Mesenchymal stem cell (in vitro differentiated cells and primary cell): ENCODE data around the gene UGGT2. TPM values are rescaled to one million over a fixed set of nuclear protein-coding genes. Genes with fewer than 3 reads are reported as not detected.

Source experiments
- DNase-seq: peaks from one replicate; pipeline ENCODE4 v3.0.0-alpha.2; 2013
- H2AFZ ChIP-seq: one replicate; pipeline ENCODE4 v1.6.1; 2013; ENCODE audit warnings: low read depth, mild to moderate bottlenecking, control low read depth, inconsistent platforms, low read length, moderate library complexity
- H2AK5ac ChIP-seq: 2 replicates; pipeline ENCODE4 v1.6.1; 2013; ENCODE audit warnings: low read length, moderate library complexity, mild to moderate bottlenecking, inconsistent platforms; ENCODE audit not compliant: severe bottlenecking
- H2BK120ac ChIP-seq: one replicate; pipeline ENCODE4 v1.6.1; 2013; ENCODE audit warnings: low read depth, mild to moderate bottlenecking, inconsistent platforms, low read length, moderate library complexity
- H2BK12ac ChIP-seq, 2 experiments: one replicate each; pipeline ENCODE4 v1.6.1; 2013; ENCODE audit warnings: inconsistent platforms in 2 of 2, low read length in 2 of 2, mild to moderate bottlenecking in 2 of 2, moderate library complexity in 2 of 2, control low read depth in 1 of 2
- H2BK15ac ChIP-seq: one replicate; pipeline ENCODE4 v1.6.1; 2013; ENCODE audit warnings: mild to moderate bottlenecking, low read depth, inconsistent platforms; ENCODE audit not compliant: poor library complexity, severe bottlenecking
- H2BK5ac ChIP-seq: 2 replicates; pipeline ENCODE4 v1.6.1; 2013; ENCODE audit warnings: low read depth, mild to moderate bottlenecking, low read length, control low read depth, inconsistent platforms; ENCODE audit not compliant: poor library complexity, severe bottlenecking
- H3K14ac ChIP-seq, 2 experiments: one replicate each; pipeline ENCODE4 v1.6.1; 2013; ENCODE audit warnings: inconsistent platforms in 2 of 2, low read length in 2 of 2, control low read depth in 1 of 2, mild to moderate bottlenecking in 1 of 2, moderate library complexity in 1 of 2
- H3K18ac ChIP-seq, 2 experiments: one replicate each; pipeline ENCODE4 v1.6.1; 2013; ENCODE audit warnings: inconsistent platforms in 2 of 2, low read length in 2 of 2, control low read depth in 1 of 2, low read depth in 1 of 2, mild to moderate bottlenecking in 1 of 2
- H3K23ac ChIP-seq, 2 experiments: one replicate each; pipeline ENCODE4 v1.6.1; 2013; ENCODE audit warnings: inconsistent platforms in 2 of 2, low read length in 2 of 2, mild to moderate bottlenecking in 2 of 2, moderate library complexity in 2 of 2, control low read depth in 1 of 2
- H3K27ac ChIP-seq: 2 replicates; pipeline ENCODE4 v1.5.1; 2013; ENCODE audit warnings: mild to moderate bottlenecking, moderate library complexity, low read length, control low read depth, inconsistent platforms; ENCODE audit not compliant: poor library complexity, severe bottlenecking
- H3K27me3 ChIP-seq, 2 experiments: 2 replicates each; pipeline versions ENCODE4 v1.6.1 to v1.7.0; 2013; ENCODE audit warnings: low read length in 2 of 2, mild to moderate bottlenecking in 2 of 2, moderate library complexity in 2 of 2, control low read depth in 1 of 2, inconsistent platforms in 1 of 2; ENCODE audit not compliant: control insufficient read depth in 1 of 2, insufficient read depth in 1 of 2
- H3K36me3 ChIP-seq, 2 experiments: 2 replicates each; pipeline versions ENCODE4 v1.6.1 to v1.7.0; 2013; ENCODE audit warnings: low read length in 2 of 2, control low read depth in 1 of 2, inconsistent platforms in 1 of 2, low read depth in 1 of 2, mild to moderate bottlenecking in 1 of 2; ENCODE audit not compliant: insufficient read depth in 2 of 2, control insufficient read depth in 1 of 2
- H3K4ac ChIP-seq, 2 experiments: one replicate each; pipeline ENCODE4 v1.6.1; 2013; ENCODE audit warnings: inconsistent platforms in 2 of 2, low read length in 2 of 2, mild to moderate bottlenecking in 2 of 2, moderate library complexity in 2 of 2, control low read depth in 1 of 2, low read depth in 1 of 2
- H3K4me1 ChIP-seq: 2 replicates; pipeline ENCODE4 v1.6.1; 2013; ENCODE audit warnings: low read depth, low read length, control low read depth; ENCODE audit not compliant: control insufficient read depth, insufficient read depth
- H3K4me2 ChIP-seq: 2 replicates; pipeline ENCODE4 v1.6.1; 2013; ENCODE audit warnings: low read length, mild to moderate bottlenecking, inconsistent platforms; ENCODE audit not compliant: poor library complexity, severe bottlenecking
- H3K4me3 ChIP-seq, 2 experiments: 2 replicates each; pipeline versions ENCODE4 v1.5.1 to v1.7.0; 2013; ENCODE audit warnings: low read length in 2 of 2, mild to moderate bottlenecking in 2 of 2, control low read depth in 1 of 2, low read depth in 1 of 2; ENCODE audit not compliant: insufficient read depth in 1 of 2
- H3K79me1 ChIP-seq: replicated peaks from 2 replicates; pipeline ENCODE4 v1.6.1; 2013; ENCODE audit warnings: mild to moderate bottlenecking, control low read depth, low read length, inconsistent platforms; ENCODE audit not compliant: poor library complexity, severe bottlenecking
- H3K9ac ChIP-seq: 2 replicates; pipeline ENCODE4 v1.7.0; 2013; ENCODE audit warnings: mild to moderate bottlenecking, low read length, moderate library complexity
- H3K9me3 ChIP-seq: 2 replicates; pipeline ENCODE4 v1.7.0; 2013; ENCODE audit warnings: mild to moderate bottlenecking, low read length; ENCODE audit not compliant: control insufficient read depth
- H4K8ac ChIP-seq: one replicate; pipeline ENCODE4 v1.6.1; 2013; ENCODE audit warnings: inconsistent platforms, mild to moderate bottlenecking, low read length, moderate library complexity
- H4K91ac ChIP-seq: one replicate; pipeline ENCODE4 v1.6.1; 2013; ENCODE audit warnings: mild to moderate bottlenecking, low read length, inconsistent platforms
- WGBS: methylation state at CpG from one replicate; pipeline ENCODE4 v1.1.7; 2013; ENCODE audit warnings: mixed read lengths; 5-methylcytosine and 5-hydroxymethylcytosine counted together
- small RNA-seq: library from polyadenylated mRNA; stranded (forward); fragments of <200 nt; extraction: miRNeasy Mini kit (QIAGEN cat#:217004); gene quantifications from one replicate; pipeline ENCODE3, GENCODE V24; 2013; ENCODE audit warnings: low read depth

The UGGT2 gene

GRCh38 chr13:95756072-95756471 lies 297.1 kb downstream of the UGGT2 start:
- H3K23ac ChIP-seq: no peak overlapping the region
- H3K4me2 ChIP-seq: no peak overlapping the region
- no peak overlapping the region for H2BK120ac ChIP-seq

GRCh38 chr13:95754069-95754468 lies 299.1 kb downstream of the UGGT2 start:
- Histone ChIP-seq H2BK120ac (no peak overlapping the region), H3K4ac (no peak overlapping the region), H2BK5ac (no peak overlapping the region), H3K27ac (no peak overlapping the region), H4K91ac (no peak overlapping the region), H3K23ac (no peak overlapping the region), H3K9me3 (no peaks in the 10 kb centered on the region), H3K79me1 (peaks cover 35% of the 10 kb centered on the region), H3K36me3 (peaks cover 0 to 6% of the 10 kb centered on the region in 2 experiments), H2AK5ac (no peak overlapping the region), H2BK12ac (no peak overlapping the region), H3K4me2 (no peak overlapping the region), H4K8ac (no peak overlapping the region), H3K27me3 (no peaks in the 10 kb centered on the region), H3K4me1 (no peaks in the 10 kb centered on the region), H3K14ac (peak overlapping the region in 1 of 2 experiments; percentile 4), H3K9ac (no peak overlapping the region), H3K18ac (no peak overlapping the region), H2BK15ac (no peak overlapping the region), H2AFZ (no peak overlapping the region), H3K4me3 (no peak overlapping the region)
- DNase-seq: no peak
- 83% methylated on average over 3 of the region's 4 CpGs for WGBS

More at GRCh38 chr13:95756072-95756471, 297.1 kb downstream of the UGGT2 start:
- no peak overlapping the region for H3K4me3 ChIP-seq
- H3K9me3 ChIP-seq: no peaks in the 10 kb centered on the region
- no peaks in the 10 kb centered on the region for H3K27me3 ChIP-seq
- H3K4me1 ChIP-seq: no peaks in the 10 kb centered on the region
- H3K9ac ChIP-seq: no peak overlapping the region
- H3K79me1 ChIP-seq: peaks cover 26% of the 10 kb centered on the region
- H2BK12ac ChIP-seq: no peak overlapping the region
- H2BK15ac ChIP-seq: no peak overlapping the region
- H3K18ac ChIP-seq: no peak overlapping the region
- H2AK5ac ChIP-seq: no peak overlapping the region
- no peak overlapping the region for H4K91ac ChIP-seq
- 88% methylated on average over 5 of the region's 5 CpGs for WGBS
- no peak for DNase-seq
- no peak overlapping the region for H2BK5ac ChIP-seq
- no peak overlapping the region for H3K27ac ChIP-seq
- no peak overlapping the region for H2AFZ ChIP-seq
- H3K36me3 ChIP-seq: peaks cover 0 to 22% of the 10 kb centered on the region in 2 experiments
- no peak overlapping the region for H3K4ac ChIP-seq
- no peak overlapping the region for H4K8ac ChIP-seq
- no peak overlapping the region for H3K14ac ChIP-seq

- no peak overlapping the region for H3K27ac ChIP-seq
- WGBS: 50% methylated on average over 1 of the region's 2 CpGs
- H3K9me3 ChIP-seq: no peaks in the 10 kb centered on the region
- no peak overlapping the region for H2BK5ac ChIP-seq
- H3K79me1 ChIP-seq: peaks cover 33% of the 10 kb centered on the region
- H2BK120ac ChIP-seq: no peak overlapping the region
- H3K9ac ChIP-seq: no peak overlapping the region
- no peak overlapping the region for H3K4ac ChIP-seq
- no peak overlapping the region for H3K23ac ChIP-seq
- no peak overlapping the region for H3K4me3 ChIP-seq
- no peak overlapping the region for H2AK5ac ChIP-seq
- no peak overlapping the region for H4K91ac ChIP-seq
- H3K4me2 ChIP-seq: no peak overlapping the region
- no peaks in the 10 kb centered on the region for H3K4me1 ChIP-seq
- H2BK12ac ChIP-seq: no peak overlapping the region
- no peak overlapping the region for H3K14ac ChIP-seq
- no peaks in the 10 kb centered on the region for H3K27me3 ChIP-seq
- H2BK15ac ChIP-seq: no peak overlapping the region
- DNase-seq: no peak
- no peak overlapping the region for H3K18ac ChIP-seq
- no peak overlapping the region for H2AFZ ChIP-seq
- H3K36me3 ChIP-seq: peaks cover 0 to 3% of the 10 kb centered on the region in 2 experiments
- H4K8ac ChIP-seq: no peak overlapping the region
Measured at GRCh38 chr13:95752677-95753076, 300.5 kb downstream of the UGGT2 start.

Small RNA genes within 50 kb of the gene (small RNA-seq; reads per million reads assigned to genes)
- gene HMGN1P24: not detected
